ENCODE measurements around the gene NFATC1. TPM values are rescaled to one million over a fixed set of nuclear protein-coding genes. Genes with fewer than 3 reads are reported as not detected.
A peak's percentile ranks its signal among the peaks of the same experiment; 100 is the strongest.

Gene NFATC1
- total and polyA plus RNA-seq, 3 experiments from 2014 or later = 36.7 to 46.7 (median 45.9) TPM

GRCh38 chr18:79476031-79476917, 80.5 kb downstream of the NFATC1 start:
- Histone ChIP-seq H3K27ac (ENCODE audit: low read depth, low read length) (no peak overlapping the region), H3K36me3 (ENCODE audit: insufficient read depth, low read length) (peaks cover 4% of the 10 kb centered on the region), H3K9me3 (ENCODE audit: low read length) (no peaks in the 10 kb centered on the region), H3K4me3 (ENCODE audit: low read length) (no peak overlapping the region), H3K27me3 (ENCODE audit: insufficient read depth, low read length, poor library complexity, severe bottlenecking) (no peaks in the 10 kb centered on the region), H3K4me1 (ENCODE audit: insufficient read depth, low read length) (peaks cover 8% of the 10 kb centered on the region)
- Mint-ChIP-seq H3K4me1 (peaks cover 7 to 18% (median 10%) of the 10 kb centered on the region in 3 donors), H3K9me3 (no peaks in the 10 kb centered on the region), H3K27me3 (no peaks in the 10 kb centered on the region), H3K27ac (peak overlapping the region in 4 of 8 donors; percentile 14 to 71 (median 30)), H3K36me3 (peaks cover 0 to 35% (median 1%) of the 10 kb centered on the region in 3 donors), H3K4me3 (no peak overlapping the region)
- ChIA-PET POLR2A (no interaction called here), CTCF (no interaction called here)
- no peak for DNase-seq

GRCh38 chr18:79476918-79477571, 81.3 kb downstream of the NFATC1 start:
- Histone ChIP-seq H3K4me3 (ENCODE audit: low read length) (no peak overlapping the region), H3K27ac (ENCODE audit: low read depth, low read length) (no peak overlapping the region), H3K9me3 (ENCODE audit: low read length) (no peaks in the 10 kb centered on the region), H3K27me3 (ENCODE audit: insufficient read depth, low read length, poor library complexity, severe bottlenecking) (no peaks in the 10 kb centered on the region), H3K36me3 (ENCODE audit: insufficient read depth, low read length) (peaks cover 4% of the 10 kb centered on the region), H3K4me1 (ENCODE audit: insufficient read depth, low read length) (peaks cover 8% of the 10 kb centered on the region)
- peaks cover 7 to 18% (median 10%) of the 10 kb centered on the region in 3 donors for H3K4me1 Mint-ChIP-seq
- ChIA-PET POLR2A (no interaction called here), CTCF (no interaction called here)
- H3K27ac Mint-ChIP-seq = peak overlapping the region in 7 of 8 donors; percentile 13 to 94 (median 71)
- DNase-seq = peak in 1 of 5 donors; percentile 22
- H3K9me3 Mint-ChIP-seq = no peaks in the 10 kb centered on the region
- no peaks in the 10 kb centered on the region for H3K27me3 Mint-ChIP-seq
- H3K36me3 Mint-ChIP-seq = peaks cover 0 to 30% (median 0%) of the 10 kb centered on the region in 3 donors
- H3K4me3 Mint-ChIP-seq = no peak overlapping the region

GRCh38 chr18:79477711-79478483, 82.2 kb downstream of the NFATC1 start:
- POLR2A ChIA-PET = no interaction called here
- Mint-ChIP-seq H3K4me1 (peaks cover 7 to 18% (median 10%) of the 10 kb centered on the region in 3 donors), H3K27ac (peak overlapping the region in 6 of 8 donors; percentile 29 to 94 (median 73)), H3K36me3 (peaks cover 0 to 23% (median 0%) of the 10 kb centered on the region in 3 donors), H3K9me3 (no peaks in the 10 kb centered on the region), H3K4me3 (peak overlapping the region in 1 of 7 donors; percentile 54), H3K27me3 (no peaks in the 10 kb centered on the region)
- H3K9me3 ChIP-seq (ENCODE audit: low read length) = no peaks in the 10 kb centered on the region
- DNase-seq = peak in 1 of 5 donors; percentile 36
- peaks cover 8% of the 10 kb centered on the region for H3K4me1 ChIP-seq (ENCODE audit: insufficient read depth, low read length)
- no peaks in the 10 kb centered on the region for H3K27me3 ChIP-seq (ENCODE audit: insufficient read depth, low read length, poor library complexity, severe bottlenecking)
- no peak overlapping the region for H3K4me3 ChIP-seq (ENCODE audit: low read length)
- CTCF ChIA-PET = no interaction called here
- no peak overlapping the region for H3K27ac ChIP-seq (ENCODE audit: low read depth, low read length)
- peaks cover 4% of the 10 kb centered on the region for H3K36me3 ChIP-seq (ENCODE audit: insufficient read depth, low read length)

- peak in 1 of 5 donors; percentile 34 for DNase-seq
- Histone ChIP-seq H3K27ac (ENCODE audit: low read depth, low read length) (no peak overlapping the region), H3K27me3 (ENCODE audit: insufficient read depth, low read length, poor library complexity, severe bottlenecking) (no peaks in the 10 kb centered on the region), H3K36me3 (ENCODE audit: insufficient read depth, low read length) (peaks cover 4% of the 10 kb centered on the region), H3K4me1 (ENCODE audit: insufficient read depth, low read length) (peaks cover 8% of the 10 kb centered on the region), H3K9me3 (ENCODE audit: low read length) (no peaks in the 10 kb centered on the region), H3K4me3 (ENCODE audit: low read length) (no peak overlapping the region)
- Mint-ChIP-seq H3K36me3 (peaks cover 0 to 20% (median 0%) of the 10 kb centered on the region in 3 donors), H3K4me3 (no peak overlapping the region), H3K9me3 (no peaks in the 10 kb centered on the region), H3K27ac (peak overlapping the region in 6 of 8 donors; percentile 29 to 82 (median 72)), H3K4me1 (peaks cover 7 to 18% (median 10%) of the 10 kb centered on the region in 3 donors), H3K27me3 (no peaks in the 10 kb centered on the region)
- ChIA-PET POLR2A (no interaction called here), CTCF (interaction anchor here (1.2 kb wide), 1 partner anchor 100 kb away, joined by 3 read pairs; no protein-coding TSS in a partner anchor)
These were observed 82.9 kb downstream of the NFATC1 start for GRCh38 chr18:79478484-79479115.

- Histone ChIP-seq H3K4me3 (ENCODE audit: low read length) (no peak overlapping the region), H3K27me3 (ENCODE audit: insufficient read depth, low read length, poor library complexity, severe bottlenecking) (no peaks in the 10 kb centered on the region), H3K27ac (ENCODE audit: low read depth, low read length) (no peak overlapping the region), H3K9me3 (ENCODE audit: low read length) (no peaks in the 10 kb centered on the region), H3K36me3 (ENCODE audit: insufficient read depth, low read length) (peaks cover 4% of the 10 kb centered on the region), H3K4me1 (ENCODE audit: insufficient read depth, low read length) (peaks cover 8% of the 10 kb centered on the region)
- Mint-ChIP-seq H3K4me3 (no peak overlapping the region), H3K4me1 (peaks cover 7 to 18% (median 10%) of the 10 kb centered on the region in 3 donors), H3K27me3 (no peaks in the 10 kb centered on the region), H3K9me3 (no peaks in the 10 kb centered on the region), H3K27ac (peak overlapping the region in 6 of 8 donors; percentile 50 to 78 (median 69)), H3K36me3 (peaks cover 0 to 20% (median 0%) of the 10 kb centered on the region in 3 donors)
- peak in 1 of 5 donors; percentile 37 for DNase-seq
- ChIA-PET POLR2A (no interaction called here), CTCF (interaction anchor here (1.2 kb wide), 1 partner anchor 100 kb away, joined by 3 read pairs; no protein-coding TSS in a partner anchor)
These were observed 83.5 kb downstream of the NFATC1 start for GRCh38 chr18:79479116-79479760.

- no peaks in the 10 kb centered on the region for H3K27me3 ChIP-seq (ENCODE audit: insufficient read depth, low read length, poor library complexity, severe bottlenecking)
- peaks cover 8% of the 10 kb centered on the region for H3K4me1 ChIP-seq (ENCODE audit: insufficient read depth, low read length)
- H3K4me3 Mint-ChIP-seq = no peak overlapping the region
- H3K27me3 Mint-ChIP-seq = no peaks in the 10 kb centered on the region
- POLR2A ChIA-PET = no interaction called here
- H3K27ac ChIP-seq (ENCODE audit: low read depth, low read length) = no peak overlapping the region
- no peaks in the 10 kb centered on the region for H3K9me3 Mint-ChIP-seq
- H3K4me3 ChIP-seq (ENCODE audit: low read length) = no peak overlapping the region
- H3K9me3 ChIP-seq (ENCODE audit: low read length) = no peaks in the 10 kb centered on the region
- DNase-seq = peak in 1 of 5 donors; percentile 38
- H3K36me3 ChIP-seq (ENCODE audit: insufficient read depth, low read length) = peaks cover 4% of the 10 kb centered on the region
- peaks cover 7 to 21% (median 10%) of the 10 kb centered on the region in 3 donors for H3K4me1 Mint-ChIP-seq
- CTCF ChIA-PET = interaction anchor here (1.2 kb wide), 1 partner anchor 101 kb away, joined by 3 read pairs; no protein-coding TSS in a partner anchor
- H3K36me3 Mint-ChIP-seq = peaks cover 0 to 25% (median 2%) of the 10 kb centered on the region in 3 donors
- peak overlapping the region in 1 of 8 donors; percentile 69 for H3K27ac Mint-ChIP-seq
These were observed 84.0 kb downstream of the NFATC1 start for GRCh38 chr18:79479761-79480161.

Data from CD8-positive, alpha-beta memory T cell (primary cell).